ENCODE results near the gene FBXO3.
A peak's percentile ranks its signal among the peaks of the same experiment; 100 is the strongest.
"Not testable (repeated sequence)": the region's sequence is repeated elsewhere in the genome, so short reads cannot be mapped to it uniquely, and the experiment has no call there.

FBXO3 gene

DNA sequence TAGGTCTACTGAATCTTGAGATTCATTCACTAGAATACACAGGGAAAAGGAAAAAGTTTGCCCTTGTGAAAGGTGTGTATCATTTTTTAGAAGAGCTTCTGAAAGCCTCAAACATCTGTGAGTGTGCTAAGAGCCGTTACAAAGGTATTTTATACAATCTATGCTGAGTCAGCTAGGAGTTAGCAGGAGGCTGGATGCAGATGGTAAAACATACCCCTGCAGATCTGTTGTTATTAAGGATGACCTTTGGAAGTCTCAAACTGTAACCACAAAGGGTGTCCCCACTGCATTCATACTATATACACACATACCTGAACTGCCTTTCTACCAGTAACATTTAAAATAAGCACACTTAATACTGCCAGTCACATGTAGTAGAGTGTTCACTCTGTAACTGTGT is 65.3 kb downstream of the FBXO3 start:
- Histone ChIP-seq H3K36me3 (ENCODE audit: insufficient read depth, low read length) (no peaks in the 10 kb centered on the region), H3K4me1 (ENCODE audit: insufficient read depth, low read length) (no peaks in the 10 kb centered on the region), H3K9ac (ENCODE audit: low read depth, low read length) (no peak overlapping the region)

DNA sequence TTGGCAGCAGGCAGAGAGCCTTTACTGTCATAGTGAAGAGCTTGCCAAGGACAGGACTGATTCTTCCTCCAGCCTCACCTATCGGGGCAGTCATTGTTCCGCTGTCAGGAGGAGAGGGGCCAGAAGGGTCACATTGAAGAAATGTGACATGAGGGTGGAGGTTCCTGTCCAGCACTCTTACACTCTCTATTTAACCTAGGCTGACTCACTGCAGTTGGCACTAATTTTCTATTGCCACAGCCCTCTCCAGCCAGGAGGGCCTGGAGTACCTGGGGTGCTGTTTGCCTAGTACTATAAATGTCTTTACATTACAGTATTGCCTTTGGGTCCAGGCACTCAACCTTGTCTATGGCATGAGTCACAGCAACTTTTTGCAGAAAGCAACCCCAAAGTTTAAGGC is 66.5 kb downstream of the FBXO3 start:
- not testable (repeated sequence) for H3K36me3 ChIP-seq (ENCODE audit: insufficient read depth, low read length); H3K4me1 ChIP-seq (ENCODE audit: insufficient read depth, low read length); H3K9me3 ChIP-seq (ENCODE audit: control insufficient read depth, insufficient read depth, low read length); H3K9ac ChIP-seq (ENCODE audit: low read depth, low read length)

More for the DNA sequence above, 65.3 kb downstream of the FBXO3 start:
- no peaks in the 10 kb centered on the region for H3K9me3 ChIP-seq (ENCODE audit: control insufficient read depth, insufficient read depth, low read length)

DNA sequence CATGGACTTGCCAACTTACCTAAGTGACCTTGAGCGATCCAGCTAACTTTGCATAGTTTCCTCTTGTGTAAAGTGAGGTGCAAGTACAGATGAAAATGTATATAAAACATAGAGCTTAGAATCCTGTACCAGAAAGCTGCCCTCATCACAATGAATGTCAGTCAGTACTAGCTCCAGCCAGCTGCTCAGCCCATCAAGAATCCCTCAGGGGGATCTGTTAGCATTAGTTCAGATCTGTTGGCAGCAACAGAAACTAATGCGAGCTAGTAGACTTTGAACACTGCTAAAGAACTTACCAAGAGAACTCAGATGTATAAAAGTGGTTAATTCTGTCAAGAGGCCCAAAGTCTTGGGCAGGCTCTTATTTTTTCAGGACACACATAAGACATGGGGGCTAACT is 67.4 kb downstream of the FBXO3 start:
- no peaks in the 10 kb centered on the region for H3K36me3 ChIP-seq (ENCODE audit: insufficient read depth, low read length)
- no peaks in the 10 kb centered on the region for H3K4me1 ChIP-seq (ENCODE audit: insufficient read depth, low read length)
- H3K9me3 ChIP-seq (ENCODE audit: control insufficient read depth, insufficient read depth, low read length), result no peaks in the 10 kb centered on the region
- H3K9ac ChIP-seq (ENCODE audit: low read depth, low read length), result no peak overlapping the region

DNA sequence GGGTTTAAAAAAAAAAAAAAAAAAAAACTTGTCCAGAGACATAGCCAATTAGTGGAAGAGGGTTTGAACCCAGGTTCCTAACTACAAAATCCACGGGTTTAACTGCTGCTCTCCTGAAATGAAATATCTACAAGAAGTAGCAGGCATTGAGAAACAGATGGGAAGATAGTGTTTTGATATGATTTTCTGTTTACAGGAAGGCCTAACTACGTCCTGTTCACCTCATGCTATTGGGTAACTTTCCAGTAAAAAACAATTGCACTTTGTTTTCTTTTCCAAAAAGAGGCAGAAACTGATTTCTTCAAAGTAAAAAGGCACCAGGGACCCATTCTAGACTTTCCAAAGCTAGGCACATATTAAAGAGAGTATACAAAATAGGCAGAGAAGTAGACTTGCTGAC is 67.8 kb downstream of the FBXO3 start:
- no peaks in the 10 kb centered on the region for H3K9me3 ChIP-seq (ENCODE audit: control insufficient read depth, insufficient read depth, low read length)
- peaks cover 2% of the 10 kb centered on the region; the same call in 1 of the 2 replicates for H3K4me1 ChIP-seq (ENCODE audit: insufficient read depth, low read length)
- H3K9ac ChIP-seq (ENCODE audit: low read depth, low read length), result no peak overlapping the region
- no peaks in the 10 kb centered on the region for H3K36me3 ChIP-seq (ENCODE audit: insufficient read depth, low read length)

DNA sequence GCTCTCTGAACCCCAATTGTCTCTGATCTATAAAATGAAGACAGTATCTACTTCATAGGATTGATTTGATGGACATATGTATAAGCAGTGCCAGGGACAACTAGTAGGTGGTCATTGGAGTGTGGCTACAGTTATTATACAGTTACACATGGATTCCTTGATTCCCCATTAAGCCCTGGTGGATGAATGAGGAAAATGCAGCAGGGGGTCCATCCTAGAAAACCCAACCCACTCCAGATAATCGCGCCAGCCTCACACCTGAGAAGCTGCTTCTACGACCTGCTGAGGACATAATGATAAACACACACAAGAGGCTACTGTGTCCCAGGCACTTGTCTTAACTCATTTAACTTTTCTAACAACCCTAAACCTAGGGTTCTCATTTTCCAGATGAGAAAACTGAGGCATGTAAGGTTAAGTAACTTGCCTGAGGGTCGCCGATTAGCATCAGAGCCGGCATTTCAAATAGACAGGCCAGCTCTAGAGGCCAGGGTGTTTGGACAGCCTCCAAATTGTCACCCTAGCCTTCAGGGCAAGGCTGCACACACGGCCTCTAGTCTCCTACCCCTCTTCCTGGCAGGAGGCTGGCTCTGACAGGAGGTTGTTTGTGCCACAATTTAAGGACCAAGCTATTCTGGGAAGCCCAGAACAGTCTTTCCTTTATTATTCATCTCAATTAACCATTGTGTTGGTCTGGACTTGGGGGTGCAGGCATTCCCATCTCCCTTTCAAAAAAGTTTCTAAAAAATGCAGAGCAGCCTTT is 69.9 kb downstream of the FBXO3 start:
- no peaks in the 10 kb centered on the region for H3K36me3 ChIP-seq (ENCODE audit: insufficient read depth, low read length)
- H3K9ac ChIP-seq (ENCODE audit: low read depth, low read length), result no peak overlapping the region
- H3K9me3 ChIP-seq (ENCODE audit: control insufficient read depth, insufficient read depth, low read length), result no peaks in the 10 kb centered on the region
- peaks cover 12% of the 10 kb centered on the region; the same call in 1 of the 2 replicates for H3K4me1 ChIP-seq (ENCODE audit: insufficient read depth, low read length)

DNA sequence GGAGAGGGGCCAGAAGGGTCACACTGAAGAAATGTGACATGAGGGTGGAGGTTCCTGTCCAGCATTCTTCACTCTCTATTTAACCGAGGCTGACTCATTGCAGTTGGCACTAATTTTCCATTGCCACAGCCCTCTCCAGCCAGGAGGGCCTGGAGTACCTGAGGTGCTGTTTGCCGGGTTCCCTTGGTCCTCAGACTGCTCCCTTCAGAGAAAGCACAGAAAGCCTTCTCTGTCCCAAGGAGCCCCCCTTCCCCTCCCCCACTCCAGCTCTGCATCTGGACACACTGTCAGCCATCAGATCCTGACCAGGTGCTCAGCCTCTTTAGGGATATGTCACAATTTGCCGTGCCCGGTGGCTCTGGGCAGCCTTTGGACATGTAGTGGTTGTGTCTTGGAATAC is 70.5 kb downstream of the FBXO3 start:
- Histone ChIP-seq H3K4me1 (ENCODE audit: insufficient read depth, low read length) (peaks cover 13% of the 10 kb centered on the region; the same call in 1 of the 2 replicates), H3K9ac (ENCODE audit: low read depth, low read length) (no peak overlapping the region), H3K36me3 (ENCODE audit: insufficient read depth, low read length) (no peaks in the 10 kb centered on the region), H3K9me3 (ENCODE audit: control insufficient read depth, insufficient read depth, low read length) (no peaks in the 10 kb centered on the region)

DNA sequence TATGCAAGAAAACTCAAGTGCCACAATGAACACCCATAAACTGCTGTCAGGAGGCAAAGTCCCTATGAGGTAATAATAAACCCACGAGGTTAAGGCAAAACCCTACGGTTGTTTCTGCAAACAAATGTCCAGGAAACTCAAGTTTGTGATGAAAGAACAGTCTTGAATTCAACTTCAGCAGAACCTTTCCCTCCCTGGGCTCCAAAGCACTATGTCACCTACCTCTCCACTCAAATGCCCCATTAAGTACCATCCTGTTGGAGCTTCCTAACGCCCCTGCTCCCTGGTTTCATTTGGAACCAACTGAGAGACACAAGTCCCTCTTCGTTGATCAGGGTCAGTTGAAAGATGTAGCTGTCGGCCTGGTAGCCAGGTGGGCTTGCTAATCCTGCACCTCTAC is 71.1 kb downstream of the FBXO3 start:
- H3K9ac ChIP-seq (ENCODE audit: low read depth, low read length), result no peak overlapping the region

DNA sequence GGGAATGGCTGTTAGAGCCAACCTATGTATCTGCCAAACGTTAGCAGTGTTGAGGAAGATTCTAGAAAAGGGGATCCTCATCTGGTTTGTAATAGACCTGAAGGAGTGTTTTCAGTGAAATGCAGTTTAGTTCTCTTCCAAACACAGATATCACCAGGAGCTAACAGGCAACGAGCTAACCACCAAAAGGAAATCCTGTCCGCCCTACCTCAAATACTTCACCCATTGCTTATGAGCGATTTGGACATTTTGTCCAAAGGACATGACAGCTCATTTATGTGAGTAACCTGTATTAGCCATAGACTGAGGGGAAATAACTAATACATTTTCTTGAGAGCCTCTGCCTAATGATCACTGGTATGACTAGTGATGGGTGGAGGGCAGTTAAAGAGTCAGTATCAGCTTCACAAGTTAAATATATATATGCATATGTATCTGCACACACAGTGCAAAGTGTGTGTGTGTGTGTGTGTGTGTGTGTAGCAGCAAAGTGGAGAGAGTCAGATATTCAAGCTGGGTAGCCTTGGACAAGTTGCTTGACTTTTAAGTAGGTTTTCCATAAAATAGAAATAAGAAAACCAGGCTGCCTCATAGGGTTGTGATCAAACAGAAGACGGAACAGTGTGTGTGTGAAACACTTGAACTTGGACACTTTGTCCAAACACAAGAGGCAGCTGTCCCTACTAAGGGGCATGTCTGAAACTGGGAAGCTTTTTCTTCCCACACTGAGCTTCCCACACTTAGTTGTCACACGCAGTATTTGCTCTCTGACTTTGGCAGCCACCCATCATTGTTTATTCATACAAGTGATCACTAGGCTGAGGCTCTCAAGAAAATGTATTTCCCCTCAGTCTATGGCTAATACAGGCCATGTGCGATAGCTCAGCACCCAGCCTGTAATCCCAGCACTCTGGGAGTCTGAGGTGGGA is 72.8 kb downstream of the FBXO3 start:
- H3K4me1 ChIP-seq (ENCODE audit: insufficient read depth, low read length), result peaks cover 13% of the 10 kb centered on the region; the same call in 1 of the 2 replicates
- H3K9ac ChIP-seq (ENCODE audit: low read depth, low read length), result peak overlapping the region; percentile 53
- H3K36me3 ChIP-seq (ENCODE audit: insufficient read depth, low read length), result no peaks in the 10 kb centered on the region
- H3K9me3 ChIP-seq (ENCODE audit: control insufficient read depth, insufficient read depth, low read length), result no peaks in the 10 kb centered on the region

More for the DNA sequence above, 71.1 kb downstream of the FBXO3 start:
- Histone ChIP-seq H3K9me3 (ENCODE audit: control insufficient read depth, insufficient read depth, low read length) (no peaks in the 10 kb centered on the region), H3K4me1 (ENCODE audit: insufficient read depth, low read length) (peaks cover 13% of the 10 kb centered on the region; the same call in 1 of the 2 replicates), H3K36me3 (ENCODE audit: insufficient read depth, low read length) (no peaks in the 10 kb centered on the region)

DNA sequence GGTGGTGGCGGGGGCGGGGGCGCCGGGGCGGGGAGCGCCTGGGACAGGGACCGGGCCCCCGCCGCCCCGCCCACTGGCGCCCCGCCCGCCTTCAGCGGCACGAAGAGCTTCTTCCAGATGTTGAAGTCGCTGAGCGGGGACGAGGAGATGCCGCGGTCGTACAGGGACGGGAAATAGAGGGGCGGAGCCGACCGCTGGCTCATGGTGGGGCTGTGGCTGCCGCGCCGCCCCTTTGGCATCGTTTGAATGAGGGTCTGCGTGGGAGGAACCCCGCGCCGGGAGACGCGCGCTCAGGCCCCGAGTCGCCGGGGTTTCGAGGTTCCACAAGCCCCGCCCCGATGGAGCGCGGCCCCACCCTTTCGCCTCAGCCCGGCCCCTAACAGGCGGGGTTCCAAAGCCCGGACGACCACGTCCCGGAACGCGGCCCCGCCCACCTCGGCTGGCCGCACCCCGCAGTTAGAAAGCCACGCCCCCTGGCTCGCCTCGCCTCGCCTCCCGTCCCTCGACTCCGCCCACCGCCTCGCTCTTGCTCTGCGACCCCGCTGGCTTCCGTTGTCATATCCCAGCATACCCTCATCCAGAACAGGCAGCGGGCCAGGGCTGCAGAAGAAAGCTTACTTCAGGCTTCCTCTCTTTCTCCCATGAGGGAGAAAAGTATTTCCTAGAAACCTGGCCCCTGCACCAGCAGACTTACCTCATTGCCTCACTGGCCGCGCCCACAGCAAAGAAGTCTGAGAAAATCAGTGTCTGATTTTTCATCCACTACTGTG is 73.6 kb downstream of the FBXO3 start, which contains the start of gene C11orf91:
C11orf91 (minus strand) TSS at position 325 of the 770 bp plus-strand sequence; CDS start at position 239, 86 bp downstream.
- Histone ChIP-seq H3K9ac (ENCODE audit: low read depth, low read length) (peak within 1 kb of the TSS; percentile 85), H3K9me3 (ENCODE audit: control insufficient read depth, insufficient read depth, low read length) (no peaks in the 10 kb centered on the region), H3K36me3 (ENCODE audit: insufficient read depth, low read length) (no peaks in the 10 kb centered on the region), H3K4me1 (ENCODE audit: insufficient read depth, low read length) (peaks cover 13% of the 10 kb centered on the region; the same call in 1 of the 2 replicates)

DNA sequence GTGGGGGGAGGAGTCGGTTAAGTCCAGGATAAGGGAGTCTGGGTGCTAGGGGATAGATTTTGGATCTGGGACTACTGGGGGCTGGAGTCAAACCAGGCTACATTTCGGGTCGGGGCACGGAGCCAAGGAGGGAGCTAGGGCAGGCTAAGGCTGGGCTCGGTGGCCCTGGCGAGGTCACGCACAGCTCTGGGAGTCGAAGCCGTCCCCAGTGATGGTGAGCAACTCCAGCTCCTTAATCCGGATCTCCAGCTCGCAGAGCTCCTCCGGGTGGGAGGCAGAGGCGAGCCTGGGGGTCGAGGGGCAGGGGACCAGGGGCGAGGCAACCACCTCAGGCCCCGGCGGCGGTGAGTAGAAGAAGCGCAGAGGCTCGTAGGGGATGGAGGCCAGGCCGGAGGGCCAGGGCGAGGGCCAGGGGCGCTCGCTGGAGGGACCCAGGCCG is 74.2 kb downstream of the FBXO3 start:
- peak overlapping the region; percentile 44 for H3K9ac ChIP-seq (ENCODE audit: low read depth, low read length)
- H3K4me1 ChIP-seq (ENCODE audit: insufficient read depth, low read length), result peaks cover 17% of the 10 kb centered on the region
- no peaks in the 10 kb centered on the region for H3K36me3 ChIP-seq (ENCODE audit: insufficient read depth, low read length)
- H3K9me3 ChIP-seq (ENCODE audit: control insufficient read depth, insufficient read depth, low read length), result no peaks in the 10 kb centered on the region

DNA sequence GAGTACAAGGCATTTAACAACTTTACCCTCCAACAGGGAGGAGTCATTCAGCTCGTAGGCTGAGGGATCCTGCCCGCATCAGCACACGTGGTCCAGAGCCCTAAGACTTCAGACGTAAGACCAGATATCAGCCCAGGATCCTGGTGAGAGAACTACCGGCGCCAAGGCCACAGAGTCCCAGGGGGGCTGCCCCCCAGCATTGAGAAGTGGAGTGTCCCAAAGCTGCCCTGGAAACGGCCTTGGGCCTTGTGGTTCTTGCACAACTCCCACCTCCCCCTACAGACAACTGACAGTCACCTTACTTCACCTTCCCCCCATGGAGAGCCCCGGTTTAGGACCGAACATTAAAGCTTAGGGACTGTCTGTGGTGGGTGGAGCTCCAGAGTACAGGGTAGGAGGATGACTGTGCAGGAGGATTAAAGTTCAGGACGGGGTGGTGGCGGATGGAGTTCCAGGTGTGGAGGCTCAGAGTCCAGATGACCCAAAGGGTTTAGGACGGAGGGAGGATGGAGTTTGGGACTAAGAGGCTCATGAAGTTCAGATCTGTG is 74.7 kb downstream of the FBXO3 start:
- peaks cover 17% of the 10 kb centered on the region for H3K4me1 ChIP-seq (ENCODE audit: insufficient read depth, low read length)
- H3K9me3 ChIP-seq (ENCODE audit: control insufficient read depth, insufficient read depth, low read length), result no peaks in the 10 kb centered on the region
- no peaks in the 10 kb centered on the region for H3K36me3 ChIP-seq (ENCODE audit: insufficient read depth, low read length)
- peak overlapping the region; percentile 44 for H3K9ac ChIP-seq (ENCODE audit: low read depth, low read length)

DNA sequence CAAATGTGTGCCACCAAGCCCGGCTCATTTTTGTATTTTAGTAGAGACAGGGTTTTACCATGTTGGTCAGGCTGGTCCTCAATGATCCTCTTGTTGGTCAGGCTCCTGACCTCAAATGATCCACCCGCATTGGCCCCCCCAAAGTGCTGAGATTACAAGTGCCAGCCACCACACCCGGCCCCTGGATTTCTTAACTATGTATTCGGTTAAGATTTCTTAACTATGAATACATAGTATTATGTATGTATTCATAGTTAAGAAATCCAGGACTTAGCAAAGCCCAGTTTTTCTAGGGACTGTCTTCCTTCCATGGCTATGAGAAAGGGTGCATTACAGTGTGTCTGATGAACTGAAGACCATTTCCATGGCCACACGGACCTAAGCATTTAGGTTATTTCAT is 75.4 kb downstream of the FBXO3 start:
- H3K36me3 ChIP-seq (ENCODE audit: insufficient read depth, low read length), result no peaks in the 10 kb centered on the region
- no peaks in the 10 kb centered on the region for H3K9me3 ChIP-seq (ENCODE audit: control insufficient read depth, insufficient read depth, low read length)
- peaks cover 17% of the 10 kb centered on the region for H3K4me1 ChIP-seq (ENCODE audit: insufficient read depth, low read length)
- H3K9ac ChIP-seq (ENCODE audit: low read depth, low read length), result no peak overlapping the region

DNA sequence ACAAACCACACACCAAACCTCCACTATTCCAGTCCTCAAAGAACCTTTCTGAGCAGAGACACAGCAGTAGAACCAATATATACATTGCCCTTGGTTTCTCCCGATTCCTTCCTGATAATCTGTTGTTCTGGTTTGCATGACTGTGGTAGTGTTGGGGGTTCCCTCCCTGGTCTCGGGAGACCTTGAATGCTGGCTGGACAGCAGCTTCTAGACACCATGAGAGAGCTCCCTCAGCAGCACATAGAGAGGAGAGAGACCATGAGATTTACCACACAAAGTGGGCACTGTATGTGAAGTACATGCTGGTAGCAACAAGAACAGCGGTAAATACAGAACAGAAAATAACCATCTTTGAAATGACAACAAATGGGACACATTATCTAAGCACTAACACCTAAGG is 76.3 kb downstream of the FBXO3 start:
- Histone ChIP-seq H3K9ac (ENCODE audit: low read depth, low read length) (no peak overlapping the region), H3K9me3 (ENCODE audit: control insufficient read depth, insufficient read depth, low read length) (no peaks in the 10 kb centered on the region), H3K36me3 (ENCODE audit: insufficient read depth, low read length) (no peaks in the 10 kb centered on the region), H3K4me1 (ENCODE audit: insufficient read depth, low read length) (peaks cover 17% of the 10 kb centered on the region)

All from ES-I3 (cell line).